Coronary artery (tissue), 2 donors: ENCODE measurements around the gene CRBN.

Experiments used
- DNase-seq: peaks from one replicate; pipeline ENCODE4 v3.0.0-alpha.2; 2017; ENCODE audit warnings: low spot score
- H3K27ac ChIP-seq, 2 donors: fragments of 200-600 bp; sonication (generic); one replicate each; pipeline ENCODE4 v1.5.1; 2016 to 2019
- H3K4me3 ChIP-seq: fragments of 200-600 bp; sonication (generic); 2 replicates; pipeline ENCODE4 v1.5.1; 2016; ENCODE audit warnings: mild to moderate bottlenecking, moderate library complexity
- CTCF ChIP-seq: fragments of 200-600 bp; sonication (generic); IDR thresholded peaks from one replicate; pipeline ENCODE4 v1.5.1; 2019; ENCODE audit warnings: antibody characterized with exemption

The CRBN gene

GRCh38 chr3:3154879-3155610 lies 24.4 kb downstream of the CRBN start:
- Histone ChIP-seq H3K27ac (no peak overlapping the region), H3K4me3 (no peak overlapping the region)
- DNase-seq = no peak
- TF ChIP-seq CTCF = no peak

- Histone ChIP-seq H3K4me3 (no peak overlapping the region), H3K27ac (no peak overlapping the region)
- no peak for TF ChIP-seq CTCF
- DNase-seq = no peak
These were observed 28.0 kb downstream of the CRBN start for GRCh38 chr3:3151513-3151912.

- no peak for TF ChIP-seq CTCF
- no peak for DNase-seq
- H3K27ac ChIP-seq = no peak overlapping the region
- H3K4me3 ChIP-seq = no peak overlapping the region
These were observed 29.9 kb downstream of the CRBN start for GRCh38 chr3:3149560-3149959.

- no peak overlapping the region for H3K27ac ChIP-seq
- no peak for TF ChIP-seq CTCF
- DNase-seq = no peak
- no peak overlapping the region for H3K4me3 ChIP-seq
These were observed 33.7 kb downstream of the CRBN start for GRCh38 chr3:3145831-3146230.

- no peak for DNase-seq
- H3K4me3 ChIP-seq = no peak overlapping the region
- TF ChIP-seq CTCF = no peak
- no peak overlapping the region for H3K27ac ChIP-seq
These were observed 37.6 kb downstream of the CRBN start for GRCh38 chr3:3141939-3142338.

GRCh38 chr3:3137526-3137925 lies 42.0 kb downstream of the CRBN start:
- H3K27ac ChIP-seq = no peak overlapping the region
- TF ChIP-seq CTCF = no peak
- DNase-seq = no peak
- no peak overlapping the region for H3K4me3 ChIP-seq

GRCh38 chr3:3134750-3135448 lies 44.6 kb downstream of the CRBN start:
- H3K27ac ChIP-seq = no peak overlapping the region
- no peak overlapping the region for H3K4me3 ChIP-seq
- DNase-seq = no peak
- no peak for TF ChIP-seq CTCF
